ENCODE results near the gene PLCL1.

Gene PLCL1

GRCh38 chr2:197890168-197890567 is 85.8 kb downstream of the PLCL1 start:
- DNase-seq = no peak

GRCh38 chr2:197891897-197892442 is 87.6 kb downstream of the PLCL1 start:
- no peak for DNase-seq

DNA sequence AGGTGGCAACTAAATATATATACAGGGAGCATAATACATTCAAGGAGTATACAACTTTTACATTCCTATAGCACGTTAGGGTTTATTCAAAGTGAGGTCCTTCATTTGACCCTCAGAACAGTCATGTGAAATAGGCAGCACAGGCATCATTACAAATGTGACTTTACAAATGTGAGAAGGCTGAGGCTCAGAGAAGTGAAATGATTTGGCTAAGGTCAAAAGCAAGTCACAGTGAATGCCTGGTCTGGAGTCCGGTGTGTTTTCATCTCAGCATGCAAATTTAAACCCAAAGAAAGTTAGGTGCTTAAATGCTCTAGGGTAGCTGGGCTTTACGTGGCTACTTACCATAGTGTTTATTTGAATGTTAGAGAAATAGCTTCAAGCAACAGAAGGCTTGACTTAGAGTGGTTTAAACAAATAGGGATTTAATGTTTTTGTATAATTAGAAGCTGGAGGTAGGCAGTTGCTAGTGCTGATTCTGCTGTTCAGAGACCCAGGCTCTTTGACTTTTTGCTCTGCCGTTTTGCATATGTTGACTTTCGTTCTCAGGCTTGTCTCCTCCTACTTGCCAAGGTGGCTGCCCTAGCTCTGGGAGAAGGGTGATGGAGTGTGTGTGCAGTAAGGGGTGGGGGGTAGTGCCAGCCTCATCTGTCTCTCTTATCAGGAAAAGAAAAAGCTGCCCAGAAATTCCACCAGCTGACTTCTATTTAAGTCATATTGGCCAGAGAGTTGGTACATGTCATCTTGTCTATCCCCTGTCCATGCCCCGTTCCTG is 89.2 kb downstream of the PLCL1 start:
- DNase-seq = no peak

DNA sequence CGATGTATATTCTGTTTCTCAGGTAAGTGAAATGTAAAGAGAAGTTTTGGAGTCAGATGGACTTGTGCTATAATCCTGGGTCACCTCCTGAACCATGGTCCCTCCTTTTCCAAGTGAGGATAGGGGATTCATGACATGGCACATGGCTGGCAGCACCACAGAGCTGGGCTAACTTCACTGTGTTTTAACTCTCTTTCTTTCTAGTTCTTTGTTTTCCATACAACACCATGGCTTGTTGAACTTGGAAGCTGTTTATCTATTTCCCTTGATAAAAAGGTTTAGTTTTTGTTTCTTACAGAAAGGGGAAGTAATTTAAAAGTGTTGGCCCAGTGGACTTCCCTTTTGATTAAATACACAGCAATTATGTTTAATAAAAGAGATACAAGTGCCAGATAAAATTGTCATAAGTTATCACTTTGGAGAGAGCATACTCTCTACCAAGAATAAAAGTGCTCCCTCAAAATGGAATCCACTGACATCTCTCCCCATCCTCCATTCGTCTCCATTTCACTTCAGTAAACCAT is 90.4 kb downstream of the PLCL1 start:
- no peak for DNase-seq

DNA sequence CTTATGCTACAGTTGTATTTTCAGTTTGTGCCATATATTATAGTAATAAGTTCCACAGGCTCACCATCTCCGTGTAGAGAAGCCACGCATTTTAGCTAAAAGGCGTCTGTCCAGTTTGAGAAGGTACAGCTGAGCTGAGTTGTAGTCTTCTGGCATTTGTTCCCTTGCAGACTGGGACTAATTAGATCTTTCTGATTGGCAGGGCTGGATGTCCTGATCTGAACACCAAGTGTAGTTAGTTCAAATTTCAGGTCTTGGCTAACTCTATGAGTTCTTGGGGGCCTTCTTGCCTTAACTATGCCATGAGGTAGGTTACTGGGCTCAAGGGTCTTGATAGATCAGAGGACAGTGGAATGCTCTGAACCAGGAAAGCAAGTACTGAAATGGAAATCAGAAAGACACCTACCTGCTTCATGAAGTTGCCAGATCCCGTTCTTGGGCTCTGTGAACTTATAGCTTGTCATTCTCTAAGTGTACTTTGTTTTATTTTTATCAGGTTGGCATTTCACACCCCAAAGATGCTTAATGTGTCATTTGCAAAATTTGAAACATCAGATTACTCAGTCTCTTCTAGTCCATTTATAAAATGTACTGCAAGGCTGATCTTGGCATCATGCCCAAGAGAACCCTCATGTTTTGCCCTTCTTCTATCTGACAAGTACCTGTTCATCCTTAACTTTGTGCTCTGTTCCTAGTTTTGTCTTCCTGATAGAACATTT is 93.7 kb downstream of the PLCL1 start:
- no peak for DNase-seq

DNA sequence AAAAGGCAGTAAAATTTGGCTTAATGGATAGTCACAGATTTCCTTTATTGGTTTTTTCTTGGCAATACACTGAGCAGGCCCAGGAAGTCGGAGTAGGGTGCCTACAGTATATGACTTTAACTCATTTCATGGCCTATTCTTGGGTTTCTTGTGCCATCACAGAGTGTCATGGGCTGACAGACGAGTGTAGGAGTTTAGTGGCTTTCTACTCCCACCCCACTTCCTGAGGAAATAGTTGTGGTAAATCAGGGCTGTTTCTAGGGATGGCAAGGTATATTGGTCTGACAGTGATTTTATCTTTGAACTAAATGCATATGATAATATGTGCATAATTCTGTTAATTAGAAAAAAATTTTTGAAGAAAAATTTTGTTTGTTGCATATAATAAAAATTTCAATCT is 100.1 kb downstream of the PLCL1 start:
- DNase-seq = no peak

DNA sequence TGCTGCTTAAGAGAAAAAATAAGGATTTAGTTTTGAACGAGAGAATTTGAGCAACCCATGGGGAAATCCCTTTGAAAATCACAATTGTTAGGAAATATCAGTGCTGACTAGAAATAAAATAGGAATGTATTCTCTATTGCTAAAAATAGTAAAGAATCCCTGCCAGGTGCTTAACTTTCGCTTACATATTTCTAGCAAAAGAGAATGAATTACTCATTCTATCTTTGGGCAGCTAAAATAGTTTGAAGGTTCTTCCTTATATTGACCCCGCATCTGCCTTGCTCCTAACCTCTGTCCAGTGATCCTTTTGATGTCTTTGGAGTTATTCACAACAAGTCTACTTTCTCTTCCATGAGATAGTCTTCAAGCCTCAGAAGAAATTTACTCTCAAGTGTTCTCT is 103.8 kb downstream of the PLCL1 start:
- DNase-seq = no peak

DNA sequence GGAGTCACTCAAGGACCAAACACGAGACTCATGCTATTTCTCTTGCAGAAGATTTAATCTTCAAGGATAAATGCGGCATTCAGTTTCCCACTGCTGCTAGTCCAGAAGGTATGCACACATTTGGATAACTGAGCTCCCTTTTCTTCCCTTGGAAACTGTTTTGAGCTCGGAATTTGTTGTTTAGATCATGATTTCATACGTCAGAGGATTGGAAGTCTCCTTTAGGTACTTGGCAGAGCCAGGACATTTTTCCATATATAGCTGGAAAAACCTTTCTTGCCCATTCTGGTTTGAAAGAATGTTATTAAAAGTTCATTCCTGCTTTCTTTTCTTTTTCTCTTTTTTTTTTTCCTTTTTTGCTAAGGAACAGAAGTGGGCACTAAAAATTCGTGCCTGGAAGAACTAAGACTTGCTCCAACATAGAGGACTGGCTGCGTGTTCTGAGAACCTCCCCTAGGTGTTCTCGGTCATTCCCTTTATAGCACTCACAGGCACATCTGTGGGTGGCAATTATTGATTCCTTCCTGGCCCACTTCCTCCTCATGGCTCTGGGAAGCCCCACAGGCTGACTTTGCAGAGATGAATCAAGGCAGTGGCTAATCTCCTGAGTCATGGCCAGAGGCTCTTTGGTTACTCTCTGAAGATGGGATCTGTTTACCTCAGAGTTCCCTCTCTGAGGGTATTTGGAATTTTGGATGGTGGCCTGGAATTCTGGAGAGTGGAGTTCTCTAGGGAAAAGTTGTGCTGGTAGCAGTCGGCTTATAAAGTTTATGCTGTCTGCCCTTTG is 104.8 kb downstream of the PLCL1 start:
- DNase-seq = no peak

GRCh38 chr2:197911667-197912066 is 107.3 kb downstream of the PLCL1 start:
- DNase-seq = no peak

DNA sequence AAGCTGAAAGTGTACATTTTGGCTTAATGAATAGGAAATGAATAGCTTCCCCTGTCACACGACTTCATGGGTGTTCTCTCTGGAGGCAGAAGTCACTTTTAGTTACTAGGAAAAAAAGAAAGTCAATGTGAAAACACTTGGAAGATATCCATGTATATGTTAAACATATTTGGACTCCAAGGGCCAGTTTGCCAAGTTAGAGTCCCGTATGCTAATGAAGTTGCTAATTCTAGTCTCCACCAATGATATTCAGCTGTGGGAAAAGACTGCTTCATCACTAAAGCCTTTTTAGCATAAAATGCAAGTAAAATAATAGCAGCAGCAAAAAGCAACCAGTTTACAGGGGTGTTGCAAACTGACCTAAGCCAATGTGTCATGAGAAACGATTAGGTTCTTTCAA is 108.7 kb downstream of the PLCL1 start:
- no peak for DNase-seq

GRCh38 chr2:197914778-197915177 is 110.4 kb downstream of the PLCL1 start:
- no peak for DNase-seq

GRCh38 chr2:197915548-197916265 is 111.3 kb downstream of the PLCL1 start:
- DNase-seq = no peak

GRCh38 chr2:197919487-197919886 is 115.1 kb downstream of the PLCL1 start:
- DNase-seq = no peak

DNA sequence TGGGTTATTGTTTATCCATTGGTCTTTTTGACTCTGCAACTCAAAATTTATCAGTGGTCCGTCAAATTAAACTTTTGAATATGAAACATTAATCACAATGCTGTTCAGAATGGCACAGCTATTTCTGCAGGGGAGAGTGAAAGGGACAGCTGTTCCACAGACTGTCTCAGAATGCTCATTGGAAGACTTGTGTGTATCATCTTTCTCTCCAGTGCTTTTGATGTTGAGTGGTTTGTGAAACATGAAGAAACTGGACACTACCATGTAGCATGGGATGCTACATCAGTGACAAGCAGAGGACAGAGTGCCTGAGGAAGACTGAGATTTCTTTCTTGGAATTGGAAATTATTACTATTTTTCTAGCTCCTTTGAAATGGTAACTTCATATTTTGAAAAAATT is 115.7 kb downstream of the PLCL1 start:
- no peak for DNase-seq

DNA sequence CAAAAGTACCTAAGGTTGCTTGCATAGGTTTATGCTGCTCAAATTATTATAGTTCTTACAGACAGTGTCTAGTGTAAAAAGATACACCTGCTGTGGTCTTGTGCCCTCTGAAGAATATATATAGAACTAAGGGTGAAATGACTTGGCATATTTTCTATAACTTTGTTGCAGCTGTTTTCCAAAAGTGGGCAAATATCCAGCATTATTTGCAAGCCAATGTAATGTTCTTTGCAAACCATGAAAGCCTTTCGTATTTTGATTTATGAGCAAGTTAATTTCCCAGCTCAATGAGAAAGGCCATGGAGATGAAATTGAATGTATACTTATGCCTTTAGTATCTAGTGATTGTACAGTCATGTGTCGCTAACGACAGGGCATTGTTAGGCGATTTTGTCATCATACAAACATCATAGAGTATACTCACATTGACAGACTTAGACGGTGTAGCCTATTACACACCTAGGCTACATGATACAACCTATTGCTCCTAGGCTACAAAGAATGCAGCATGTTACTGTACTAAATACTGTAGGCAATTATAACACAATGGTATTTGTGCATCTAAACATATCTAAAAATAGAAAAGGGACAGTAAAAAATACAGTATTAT is 116.3 kb downstream of the PLCL1 start:
- DNase-seq = no peak

DNA sequence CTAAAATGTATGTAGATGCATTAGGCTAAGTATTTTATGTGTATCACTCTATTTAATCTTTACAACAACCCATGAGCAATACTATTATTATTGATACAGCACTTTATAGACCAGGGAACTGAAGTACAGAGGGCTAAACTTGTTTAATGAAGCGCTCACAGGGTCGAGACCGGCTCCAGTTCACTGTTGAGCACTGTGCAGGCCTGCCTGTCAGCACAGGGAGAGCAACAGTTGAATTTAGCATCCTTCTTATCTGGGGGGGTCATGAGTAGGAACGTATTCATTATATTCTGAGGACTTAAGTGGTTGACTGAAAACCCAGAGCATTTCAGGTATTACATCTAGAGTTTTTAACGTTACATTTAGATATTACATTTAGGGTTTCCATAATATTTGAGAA is 120.1 kb downstream of the PLCL1 start:
- no peak for DNase-seq

DNA sequence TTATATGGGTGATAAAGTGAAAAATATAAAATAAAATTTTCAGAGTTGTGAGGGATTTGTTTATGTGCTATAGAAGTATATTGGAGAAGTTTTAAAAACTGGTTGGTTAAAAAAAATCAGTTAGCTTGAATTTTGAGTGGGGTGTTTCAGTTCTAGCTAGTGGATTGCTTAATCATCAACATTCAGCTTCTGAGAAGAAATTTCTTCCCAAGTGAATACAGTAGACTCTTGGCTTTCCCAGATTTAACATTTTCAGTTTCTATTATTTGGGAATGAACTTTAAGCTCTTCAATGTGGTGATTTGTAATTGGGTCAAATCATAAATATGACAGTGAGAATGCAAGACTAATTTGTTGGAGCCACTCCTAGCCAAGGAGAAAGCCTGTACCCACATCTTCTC is 120.8 kb downstream of the PLCL1 start:
- DNase-seq = no peak

DNA sequence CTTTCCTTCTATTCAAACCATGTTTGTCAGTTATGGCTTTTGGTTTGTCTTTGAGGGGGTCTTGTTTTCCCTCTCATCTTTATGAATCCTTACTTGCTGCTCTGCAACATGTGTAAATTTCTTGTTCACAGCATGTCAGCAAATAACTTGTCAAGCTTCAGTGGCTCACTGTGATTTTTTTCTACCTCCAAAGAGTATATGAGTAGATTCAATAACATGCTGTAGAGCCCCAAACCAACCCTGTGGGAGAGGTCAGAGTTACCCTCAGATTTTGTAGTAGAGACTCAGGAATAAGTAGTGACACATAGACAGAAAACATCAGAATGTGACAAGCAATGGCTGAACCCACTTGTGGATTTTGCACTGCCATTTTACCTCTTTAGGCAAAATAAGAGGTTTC is 121.6 kb downstream of the PLCL1 start:
- DNase-seq = no peak

- DNase-seq = peak; percentile 45
Observed at GRCh38 chr2:197926673-197927072, 122.3 kb downstream of the PLCL1 start.

DNA sequence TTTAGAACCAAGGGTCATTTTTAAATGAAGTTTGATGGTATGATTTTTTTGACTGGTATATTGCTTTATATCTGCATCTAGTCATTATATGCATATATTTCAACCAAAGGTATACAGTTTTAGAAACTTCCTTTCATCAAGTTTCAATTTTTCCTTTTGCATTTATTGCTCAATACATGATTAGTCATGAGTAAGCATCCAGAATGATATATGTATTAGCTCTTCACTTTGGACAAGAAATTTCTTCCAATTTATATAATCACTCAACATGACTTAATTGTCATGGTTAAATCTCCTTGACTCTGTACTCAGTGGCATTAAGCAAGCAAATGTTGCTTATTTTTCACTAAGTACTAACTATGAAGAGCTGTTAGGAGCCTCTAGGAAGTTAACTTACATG is 123.6 kb downstream of the PLCL1 start:
- no peak for DNase-seq

DNA sequence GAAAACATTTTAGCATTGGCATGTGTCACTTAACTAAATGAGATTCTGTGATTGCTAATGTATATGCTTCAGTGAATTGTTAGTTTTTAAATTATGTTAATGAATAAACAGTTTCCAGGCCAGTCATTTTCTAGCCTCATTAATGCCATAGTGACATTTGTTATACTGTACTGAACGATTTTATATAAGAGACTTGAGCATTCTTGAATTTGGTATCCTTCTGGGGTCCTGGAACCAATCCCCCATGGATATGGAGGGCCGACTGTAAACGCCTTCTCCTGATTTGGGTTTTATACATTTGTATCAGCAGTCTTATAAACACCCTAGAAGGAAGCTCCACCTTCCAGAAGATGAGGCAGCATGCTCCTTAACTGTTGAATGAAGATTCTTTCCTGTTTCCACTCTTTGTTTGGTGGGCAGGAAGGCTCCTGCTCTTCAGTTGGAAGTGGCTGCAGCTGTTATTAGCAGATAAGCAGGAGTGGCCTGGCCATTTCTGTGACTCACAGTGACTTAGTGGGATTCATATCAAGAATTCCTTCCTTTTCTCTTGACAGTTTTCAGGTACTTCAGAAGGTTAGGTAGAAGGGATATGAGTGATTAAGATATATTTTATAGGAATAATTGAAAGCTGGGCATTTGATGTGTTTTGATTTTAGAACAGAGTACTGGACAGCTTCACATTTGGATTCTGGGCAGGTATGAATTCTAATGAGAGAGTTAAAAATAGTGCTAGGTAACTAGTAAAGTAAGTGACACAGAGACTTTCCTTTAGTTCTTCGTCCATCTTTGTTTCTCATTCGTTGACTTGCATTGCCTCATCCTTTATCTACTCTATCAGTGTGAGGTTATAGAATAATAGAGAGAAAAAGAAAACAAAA is 124.9 kb downstream of the PLCL1 start:
- peak; percentile 83 for DNase-seq
